Liver (tissue), 9 donors: ENCODE measurements around the gene SMYD3. TPM values are rescaled to one million over a fixed set of nuclear protein-coding genes. Genes with fewer than 3 reads are reported as not detected.

Experiments
- DNase-seq: peaks from one replicate; pipeline ENCODE4 v3.0.0-alpha.2; 2017; ENCODE audit warnings: low spot score
- H3K27ac ChIP-seq, 2 donors: one replicate each; pipeline ENCODE4 v1.7.0; 2013; ENCODE audit warnings: inconsistent platforms in 2 of 2, low read length in 2 of 2, control low read depth in 1 of 2, low read depth in 1 of 2, mild to moderate bottlenecking in 1 of 2
- H3K27me3 ChIP-seq, 4 donors: one replicate each; pipeline versions ENCODE4 v1.6.1 to v1.7.0; 2013; ENCODE audit warnings: low read length in 3 of 4, inconsistent platforms in 1 of 4, mild to moderate bottlenecking in 1 of 4, moderate library complexity in 1 of 4; ENCODE audit not compliant: control insufficient read depth in 4 of 4, insufficient read depth in 4 of 4
- H3K36me3 ChIP-seq, 4 donors: one replicate each; pipeline versions ENCODE4 v1.6.1 to v1.7.0; 2013; ENCODE audit warnings: low read length in 3 of 4, mild to moderate bottlenecking in 3 of 4, low read depth in 1 of 4, moderate library complexity in 1 of 4; ENCODE audit not compliant: control insufficient read depth in 4 of 4, insufficient read depth in 3 of 4
- H3K4me1 ChIP-seq, 4 donors: one replicate each; pipeline versions ENCODE4 v1.6.1 to v1.7.0; 2013; ENCODE audit warnings: low read length in 3 of 4, mild to moderate bottlenecking in 3 of 4, moderate library complexity in 1 of 4; ENCODE audit not compliant: control insufficient read depth in 4 of 4, insufficient read depth in 4 of 4
- H3K4me3 ChIP-seq, 3 donors: one replicate each; pipeline versions ENCODE4 v1.6.1 to v1.7.0; 2013; ENCODE audit warnings: low read length in 3 of 3, control low read depth in 1 of 3, low read depth in 1 of 3, mild to moderate bottlenecking in 1 of 3
- H3K9ac ChIP-seq, 2 donors: one replicate each; pipeline ENCODE4 v1.7.0; 2013; ENCODE audit warnings: low read length in 2 of 2, mild to moderate bottlenecking in 2 of 2, moderate library complexity in 2 of 2, control low read depth in 1 of 2, low read depth in 1 of 2
- H3K9me3 ChIP-seq, 4 donors: one replicate each; pipeline versions ENCODE4 v1.6.1 to v1.7.0; 2013; ENCODE audit warnings: low read length in 3 of 4; ENCODE audit not compliant: control insufficient read depth in 4 of 4
- CTCF ChIP-seq: fragments of 150-350 bp; IDR thresholded peaks from 2 replicates; pipeline ENCODE4 v1.5.1; 2017; ENCODE audit warnings: improper control_type of control experiment, low read depth, low read length; ENCODE audit not compliant: missing input control
- EGR1 ChIP-seq, 2 donors: IDR thresholded peaks; 2 replicates each; pipeline ENCODE4 v1.6.1; 2016 to 2018; ENCODE audit warnings: antibody characterized with exemption in 2 of 2, low read depth in 2 of 2
- FOXA1 ChIP-seq: IDR thresholded peaks from 2 replicates; pipeline ENCODE4 v1.6.1; 2016; ENCODE audit warnings: antibody characterized with exemption
- FOXA2 ChIP-seq: IDR thresholded peaks from 2 replicates; pipeline ENCODE4 v1.6.1; 2016; ENCODE audit warnings: antibody characterized with exemption
- GABPA ChIP-seq, 2 donors: IDR thresholded peaks in 1 of 2; conservative IDR thresholded peaks in 1 of 2; 2 replicates each; pipeline ENCODE4 v1.6.1; 2016; ENCODE audit warnings: antibody characterized with exemption in 2 of 2, mild to moderate bottlenecking in 1 of 2, moderate library complexity in 1 of 2
- HNF4A ChIP-seq, 2 donors: conservative IDR thresholded peaks; 2 replicates each; pipeline ENCODE4 v1.6.1; 2016; ENCODE audit warnings: antibody characterized with exemption in 2 of 2, mild to moderate bottlenecking in 2 of 2
- HNF4G ChIP-seq: IDR thresholded peaks from 2 replicates; pipeline ENCODE4 v1.6.1; 2016; ENCODE audit warnings: antibody characterized with exemption
- JUND ChIP-seq, 2 donors: IDR thresholded peaks; 2 replicates each; pipeline ENCODE4 v1.6.1; 2016; ENCODE audit warnings: antibody characterized with exemption in 2 of 2
- MAX ChIP-seq: IDR thresholded peaks from 2 replicates; pipeline ENCODE4 v1.6.1; 2016; ENCODE audit warnings: antibody characterized with exemption
- NR2F2 ChIP-seq: IDR thresholded peaks from 2 replicates; pipeline ENCODE4 v1.6.1; 2016; ENCODE audit warnings: antibody characterized with exemption
- REST ChIP-seq: IDR thresholded peaks from 2 replicates; pipeline ENCODE4 v1.6.1; 2016; ENCODE audit warnings: antibody characterized with exemption, mild to moderate bottlenecking
- RXRA ChIP-seq, 2 donors: IDR thresholded peaks; 2 replicates each; pipeline ENCODE4 v1.6.1; 2017 to 2018; ENCODE audit warnings: antibody characterized with exemption in 2 of 2, mild to moderate bottlenecking in 1 of 2
- SP1 ChIP-seq: IDR thresholded peaks from 2 replicates; pipeline ENCODE4 v1.6.1; 2018; ENCODE audit warnings: antibody characterized with exemption, mild to moderate bottlenecking
- TAF1 ChIP-seq: conservative IDR thresholded peaks from 2 replicates; pipeline ENCODE4 v1.6.1; 2016; ENCODE audit warnings: antibody characterized with exemption, mild to moderate bottlenecking
- YY1 ChIP-seq: IDR thresholded peaks from 2 replicates; pipeline ENCODE4 v1.6.1; 2016; ENCODE audit warnings: antibody characterized with exemption, mild to moderate bottlenecking
- ZBTB33 ChIP-seq: IDR thresholded peaks from 2 replicates; pipeline ENCODE4 v1.6.1; 2016; ENCODE audit warnings: antibody characterized with exemption
- WGBS: extraction: QIAGEN DNeasy Blood & Tissue Kit; methylation state at CpG from one replicate; pipeline ENCODE4 v1.1.7; 2013; 5-methylcytosine and 5-hydroxymethylcytosine counted together
- polyA plus RNA-seq, 2 donors: library from polyadenylated mRNA; stranded (reverse) in 1 of 2; unstranded in 1 of 2; fragments of 200-250 nt in 1 of 2; fragments of >200 nt in 1 of 2; fragmentation: Nextera tagmentation in 1 of 2; extraction: Ambion mirVana in 1 of 2; gene quantifications; one replicate each; pipeline versions ENCODE4 v1.2.1 to v1.2.3, GENCODE V29; 2013 to 2015
- total RNA-seq, 2 donors: library from RNA; depleted of rRNA; stranded (reverse); fragments of >200 nt; gene quantifications; one replicate each; pipeline ENCODE4 v1.2.3, GENCODE V29; 2014
- TF ChIP-seq, protein P1 (sequence below): IDR thresholded peaks from 2 replicates; pipeline ENCODE4 v1.6.1; 2016; ENCODE audit warnings: antibody characterized with exemption
- donor health status: healthy.
- donor health status: healthy.
- donor health status: healthy.
- donor health status: healthy.
- donor health status: healthy.

Gene SMYD3
- total and polyA plus RNA-seq, 4 donors: 3.1 to 9.1 (median 8.0) TPM

DNA sequence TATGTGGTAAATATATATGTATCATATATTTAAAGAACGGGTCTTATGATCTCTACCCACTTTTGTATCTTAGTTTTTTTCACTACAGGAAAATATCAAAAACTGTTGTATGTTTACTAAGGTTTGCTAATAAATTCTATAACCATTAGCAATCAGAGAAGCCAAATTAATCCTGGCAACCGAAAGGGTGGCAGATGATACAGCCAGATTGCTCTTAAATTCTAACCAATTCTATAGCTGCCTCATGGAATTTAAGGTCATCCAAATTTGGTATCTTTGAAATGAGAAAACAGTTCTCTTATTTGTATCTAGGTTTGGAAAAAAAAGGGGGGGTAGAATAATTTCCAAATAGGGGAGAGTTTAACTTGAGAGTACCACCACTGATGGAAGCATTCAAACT is 591.2 kb downstream of the SMYD3 start:
- Histone ChIP-seq H3K4me1 (no peaks in the 10 kb centered on the region), H3K9ac (no peak overlapping the region), H3K9me3 (no peaks in the 10 kb centered on the region), H3K36me3 (peaks cover 0 to 2% (median 0%) of the 10 kb centered on the region in 4 donors), H3K4me3 (no peak overlapping the region), H3K27ac (no peak overlapping the region), H3K27me3 (no peaks in the 10 kb centered on the region)
- DNase-seq: no peak
- WGBS: 97% methylated on average over 2 of the region's 2 CpGs
- TF ChIP-seq REST (no peak), TAF1 (no peak), EGR1 (IDR thresholded peaks at IDR 0.05; ENCODE audit: low read depth in 2 of 2) (no peak), FOXA2 (no peak), SP1 (no peak), GABPA (IDR thresholded peaks at IDR 0.05 in 1 of 2, conservative IDR thresholded peaks at IDR 0.05 in 1 of 2) (no peak), HNF4A (conservative IDR thresholded peaks at IDR 0.05) (no peak), FOXA1 (no peak), JUND (IDR thresholded peaks at IDR 0.05) (no peak), HNF4G (no peak), NR2F2 (no peak), ZBTB33 (no peak), CTCF (no peak), MAX (no peak), RXRA (IDR thresholded peaks at IDR 0.05) (no peak)
- TF ChIP-seq, protein P1, sequence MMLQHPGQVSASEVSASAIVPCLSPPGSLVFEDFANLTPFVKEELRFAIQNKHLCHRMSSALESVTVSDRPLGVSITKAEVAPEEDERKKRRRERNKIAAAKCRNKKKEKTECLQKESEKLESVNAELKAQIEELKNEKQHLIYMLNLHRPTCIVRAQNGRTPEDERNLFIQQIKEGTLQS: no peak

GRCh38 chr1:245915406-245915805 is 591.7 kb downstream of the SMYD3 start:
- Histone ChIP-seq H3K9ac (no peak overlapping the region), H3K9me3 (no peaks in the 10 kb centered on the region), H3K36me3 (peaks cover 0 to 2% (median 0%) of the 10 kb centered on the region in 4 donors), H3K4me1 (no peaks in the 10 kb centered on the region), H3K27ac (no peak overlapping the region), H3K4me3 (no peak overlapping the region), H3K27me3 (no peaks in the 10 kb centered on the region)
- DNase-seq: no peak
- WGBS: 96% methylated on average over 5 of the region's 5 CpGs
- TF ChIP-seq, protein P1: no peak
- TF ChIP-seq EGR1 (IDR thresholded peaks at IDR 0.05; ENCODE audit: low read depth in 2 of 2): no peak
- no peak for TF ChIP-seq YY1
- no peak for TF ChIP-seq RXRA (IDR thresholded peaks at IDR 0.05)
- no peak for TF ChIP-seq TAF1
- no peak for TF ChIP-seq MAX
- TF ChIP-seq CTCF: no peak
